Activated naive CD4-positive, alpha-beta T cell treated with anti-CD3 and anti-CD28 coated beads, Interleukin-2, amount 10 ng/mL, durations not matched to agents 5 hours and 36 hours (primary cell): Measurements from ENCODE around the gene GART. TPM values are rescaled to one million over a fixed set of nuclear protein-coding genes. Genes with fewer than 3 reads are reported as not detected.

Experiments used
- total RNA-seq, 2 experiments: library from RNA; stranded (reverse); gene quantifications; one replicate each; pipeline ENCODE4 v1.2.3, GENCODE V29; 2021

The GART gene
- total RNA-seq, result 100 to 1,000 TPM; 108 to 110 TPM

DNA sequence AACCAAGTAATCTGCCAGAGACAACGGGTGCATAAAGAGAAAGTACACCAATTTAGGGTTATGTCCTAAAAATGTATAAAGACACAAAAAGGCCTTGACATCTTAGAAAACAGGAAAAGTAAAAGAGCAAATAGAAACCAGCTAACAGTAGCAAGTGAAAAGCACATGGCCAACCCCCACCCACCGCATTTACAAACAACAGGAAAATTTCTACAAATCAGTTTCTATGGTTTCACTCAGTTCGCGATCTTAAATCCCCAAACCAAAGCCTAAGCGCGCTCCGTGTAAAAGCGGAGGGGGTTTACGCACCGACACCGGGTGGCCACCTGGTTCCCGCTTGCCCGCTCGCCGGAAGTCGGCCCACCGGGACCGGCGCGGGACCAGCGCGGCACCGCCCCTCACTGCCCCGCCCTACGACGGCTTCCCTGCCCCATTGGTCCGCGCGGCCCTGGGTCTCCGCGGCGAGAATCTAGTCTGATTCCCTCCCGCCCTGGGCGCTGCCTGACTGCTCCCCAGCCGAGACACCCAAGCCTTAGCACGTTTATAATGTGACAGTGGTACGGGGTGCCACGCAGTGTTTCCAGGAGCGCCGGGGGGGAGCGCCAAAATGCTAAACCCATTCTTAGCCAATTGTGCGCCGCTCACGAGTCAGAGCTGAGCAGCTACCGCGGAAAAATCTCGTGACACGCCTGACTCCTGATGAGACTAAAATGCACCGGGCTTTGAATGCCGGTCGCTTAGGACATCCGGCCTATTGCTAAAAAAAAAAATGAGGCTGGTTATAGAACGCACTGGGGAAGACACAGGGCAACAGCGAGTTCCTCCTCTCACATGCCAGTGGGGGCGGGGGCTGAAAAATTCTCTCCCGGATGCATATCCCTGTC lies at the start of gene GART:
GART (minus strand) TSS at position 362 of the 884 bp plus-strand sequence. CDS start 2,802 bp downstream, outside the sequence.

DNA sequence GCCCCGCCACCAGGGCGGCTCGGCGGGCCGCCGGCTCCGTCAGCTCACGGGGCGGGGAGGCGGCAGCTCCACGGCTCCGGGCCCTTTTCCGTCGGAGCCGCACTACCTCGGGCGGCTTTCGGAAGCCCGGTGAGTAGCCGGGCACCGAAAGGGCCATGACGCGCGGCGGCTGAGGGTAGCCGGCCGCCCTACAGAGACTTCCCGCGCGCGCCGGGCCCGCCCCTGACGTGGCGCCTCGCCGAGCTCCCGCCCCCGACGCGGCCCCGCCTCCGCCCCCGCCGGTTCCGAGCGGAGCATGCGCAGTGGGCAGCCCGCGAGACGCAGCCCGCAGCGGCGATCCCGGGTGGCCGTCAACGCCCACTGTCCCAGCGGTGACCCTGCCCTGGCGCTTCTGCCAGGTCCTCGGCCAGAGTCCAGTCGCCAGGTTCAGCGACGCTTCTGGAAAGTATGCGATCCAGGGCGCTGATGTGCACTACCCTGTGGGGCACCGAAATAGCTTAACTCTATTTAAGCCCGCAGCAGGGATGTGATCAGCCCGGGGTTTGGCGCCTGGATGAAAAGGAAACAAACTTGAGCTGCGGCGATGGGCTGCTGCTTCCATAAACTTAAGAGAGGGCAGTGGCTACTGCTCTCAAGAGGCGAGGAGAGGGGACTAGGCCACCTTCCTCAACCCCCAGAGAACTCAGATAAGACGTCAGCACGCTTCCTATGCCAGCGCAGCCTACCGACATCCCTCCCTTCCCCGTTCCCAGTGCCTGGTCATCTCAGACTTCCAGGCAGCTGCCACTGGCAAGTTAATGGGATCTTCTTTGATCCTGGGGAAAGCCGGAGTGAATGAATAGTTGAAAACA lies 46.8 kb upstream of the GART start, which contains the start of gene DONSON:
DONSON (minus strand) TSS at position 200 of the 851 bp plus-strand sequence; CDS start at position 157, 43 bp downstream.

DNA sequence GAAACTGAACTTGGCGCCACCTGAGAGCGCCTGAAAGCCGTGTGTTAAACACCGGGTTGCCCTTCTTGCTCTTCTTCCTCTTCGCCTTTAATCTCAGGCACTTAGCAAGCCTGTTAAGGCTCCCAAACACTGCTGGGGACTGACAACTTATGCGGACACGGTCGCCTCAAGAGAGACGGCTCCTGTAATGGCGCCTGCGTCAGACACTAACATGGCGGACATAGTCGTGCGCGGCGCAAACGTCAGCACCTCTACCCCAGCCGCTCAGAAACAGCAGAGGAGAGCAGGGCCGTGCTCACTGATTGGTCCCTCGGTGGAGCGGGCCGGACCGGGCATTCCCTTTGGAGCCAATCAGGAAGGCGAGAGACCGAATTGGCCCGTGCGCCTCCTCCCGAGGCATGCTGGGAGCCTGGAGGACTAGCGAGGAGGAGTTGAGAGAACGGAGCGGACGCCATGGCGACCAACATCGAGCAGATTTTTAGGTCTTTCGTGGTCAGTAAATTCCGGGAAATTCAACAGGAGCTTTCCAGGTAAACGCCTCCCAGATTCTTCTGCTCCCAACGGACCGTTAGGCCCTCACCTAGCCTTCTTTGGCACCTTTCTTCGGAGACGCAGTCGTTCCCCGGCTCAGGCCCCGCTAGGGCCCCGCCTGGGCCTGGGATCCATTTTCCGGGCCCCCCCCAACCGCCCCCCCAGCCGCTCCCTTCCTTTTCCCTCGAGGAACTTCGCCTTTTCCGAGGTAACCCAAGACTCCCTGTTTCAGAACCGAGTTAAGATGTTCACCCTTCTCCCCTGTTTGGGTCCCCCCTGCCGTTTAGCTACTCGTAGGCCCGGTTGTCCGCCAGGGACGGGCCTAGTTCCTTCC lies 955 bp upstream of the GART start, which contains the start of gene SON:
SON (plus strand) TSS at position 399 of the 865 bp plus-strand sequence; CDS start at position 454, 55 bp downstream.

DNA sequence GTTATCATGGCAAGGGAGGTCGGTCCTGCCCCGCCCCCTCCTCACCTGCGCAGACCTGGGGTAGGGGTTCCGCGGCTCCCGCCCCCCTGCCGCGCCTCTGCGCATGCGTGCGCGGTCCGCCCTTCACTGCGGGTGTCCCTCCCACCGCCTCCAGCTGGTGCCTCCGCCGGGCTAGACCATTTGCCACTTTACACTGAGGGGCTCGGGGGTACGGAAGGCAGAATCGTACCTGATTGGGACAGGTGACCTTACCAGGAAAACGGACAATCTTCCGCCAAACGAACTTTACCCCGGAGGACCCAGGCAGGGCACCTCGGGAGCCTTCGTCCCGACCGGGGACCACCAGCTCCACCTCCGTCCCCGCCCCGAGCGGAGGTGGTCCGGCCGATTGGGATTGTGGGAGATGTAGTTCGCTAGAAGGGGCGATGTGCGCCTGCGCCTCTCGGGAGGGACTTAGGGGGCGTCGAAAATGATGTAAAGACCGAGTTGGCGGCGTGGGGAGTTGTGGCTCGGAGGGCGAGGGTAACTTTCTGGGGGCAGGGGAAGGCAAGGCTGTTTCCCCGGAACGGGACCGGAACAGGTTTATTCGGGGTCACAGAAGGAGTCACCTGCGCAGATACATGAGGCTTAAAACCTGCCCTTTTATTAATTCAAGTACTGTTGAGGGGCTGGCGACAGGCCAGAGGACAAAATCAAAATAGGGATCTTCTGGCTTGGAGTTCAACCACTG lies 50.4 kb downstream of the GART start, which contains the start of gene DNAJC28:
DNAJC28 (minus strand) TSS at position 344 of the 730 bp plus-strand sequence. CDS start 2,323 bp downstream, outside the sequence.

DNA sequence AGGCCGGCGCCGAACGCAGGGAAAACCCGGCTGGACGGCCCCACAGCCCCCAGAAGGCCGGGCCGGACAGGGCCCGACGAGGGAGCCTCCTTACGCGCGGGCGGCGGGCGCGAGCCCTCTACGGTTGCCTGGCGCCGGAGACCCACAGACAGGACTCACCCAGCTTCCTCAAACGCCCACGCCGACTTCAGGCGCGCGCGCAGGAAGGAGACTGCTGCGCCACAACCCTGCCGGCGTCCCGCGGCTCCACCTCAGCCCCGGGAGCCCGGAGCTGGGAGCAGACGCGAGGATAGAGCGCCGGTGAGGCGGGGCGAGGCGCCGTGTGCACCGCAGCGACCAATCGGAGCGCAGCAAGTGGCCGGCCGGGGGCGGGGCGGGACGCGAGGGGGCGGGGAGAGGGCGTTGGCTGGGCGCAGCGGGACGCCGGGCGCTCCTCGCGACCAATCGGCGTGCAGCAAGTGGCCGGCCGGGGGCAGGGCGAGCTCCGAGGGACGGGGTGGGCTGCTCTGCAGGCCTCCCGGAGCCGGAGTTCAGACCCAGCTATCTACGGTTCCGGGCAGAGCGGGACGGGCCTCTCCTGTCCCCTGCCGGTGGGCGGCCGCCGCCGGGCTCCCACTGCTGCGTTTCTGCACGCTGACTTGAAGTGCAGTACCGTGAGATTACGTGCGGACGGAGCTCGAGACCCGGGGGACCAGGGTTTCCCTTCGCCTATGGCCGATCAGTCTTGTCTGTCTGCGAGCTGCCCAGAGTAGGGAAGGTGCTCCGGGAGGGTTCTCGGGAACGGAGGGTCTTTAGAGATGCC lies 62.0 kb downstream of the GART start, which contains the start of gene TMEM50B:
TMEM50B (minus strand) TSS at position 296 of the 802 bp plus-strand sequence. CDS start 11,089 bp downstream, outside the sequence.

Other genes starting within 250 kb of the GART start
- gene IFNAR1, start 217.1 kb downstream of the GART start, total RNA-seq, result 10 to 100 TPM; 46.3 to 49.6 TPM
- 10 to 100 TPM; 17.5 to 18.3 TPM for gene IFNGR2, start 138.7 kb downstream of the GART start, total RNA-seq
- gene TMEM50B, start 62.1 kb downstream of the GART start, total RNA-seq, result 10 to 100 TPM; 33.7 to 36.5 TPM
- gene DNAJC28, start 50.4 kb downstream of the GART start, total RNA-seq, result under 1 TPM; 0.58 to 0.63 TPM
- 100 to 1,000 TPM; 313 to 318 TPM for gene SON, start 921 bp upstream of the GART start, total RNA-seq
- gene DONSON, start 46.6 kb upstream of the GART start, total RNA-seq, result 10 to 100 TPM; 28.2 to 29.7 TPM
- 10 to 100 TPM; 32.1 to 38.1 TPM for gene CRYZL1, start 99.6 kb upstream of the GART start, total RNA-seq
- 1 to 10 TPM; 2.8 to 5.5 TPM for gene ITSN1, start 100.4 kb upstream of the GART start, total RNA-seq